Activated T-helper 2 cell treated with anti-CD3 and anti-CD28 coated beads, Interferon-gamma antibody, Interleukin-2, Interleukin-4, amounts not matched to agents 10 μg/mL and 5 μg/mL and 100 μg/mL, durations not matched to agents 14 hours and 24 hours and 36 hours (primary cell): ENCODE data around the gene JMJD7. TPM values are rescaled to one million over a fixed set of nuclear protein-coding genes. Genes with fewer than 3 reads are reported as not detected.

ENCODE experiments used
- DNase-seq: peaks from one replicate; pipeline ENCODE4 v3.0.0; 2021; ENCODE audit warnings: low spot score
- H3K27ac Mint-ChIP-seq: one replicate; pipeline ENCODE4 v1.8.0; 2021; ENCODE audit warnings: mixed read lengths
- H3K27me3 Mint-ChIP-seq: one replicate; pipeline ENCODE4 v1.8.0; 2021; ENCODE audit warnings: low read depth, mixed read lengths
- H3K36me3 Mint-ChIP-seq: one replicate; pipeline ENCODE4 v1.8.0; 2021; ENCODE audit warnings: low read depth, mixed read lengths
- H3K4me1 Mint-ChIP-seq: one replicate; pipeline ENCODE4 v1.8.0; 2021; ENCODE audit warnings: low read depth, mixed read lengths
- H3K4me3 Mint-ChIP-seq: one replicate; pipeline ENCODE4 v1.8.0; 2021; ENCODE audit warnings: low read depth, mild to moderate bottlenecking, moderate library complexity, mixed read lengths
- H3K9me3 Mint-ChIP-seq: one replicate; pipeline ENCODE4 v1.8.0; 2021; ENCODE audit warnings: mixed read lengths
- intact Hi-C: fragments of 100-400 bp; cut with micrococcal nuclease; formaldehyde crosslinking; loops from one replicate; pipeline ENCODE4 v1.15.1; 2023
- total RNA-seq: library from RNA; stranded (reverse); gene quantifications from 2 replicates; pipeline ENCODE4 v1.2.3, GENCODE V29; 2022

The JMJD7 gene
- total RNA-seq, 1 donor from 2014 or later, result 15.7 TPM

DNA sequence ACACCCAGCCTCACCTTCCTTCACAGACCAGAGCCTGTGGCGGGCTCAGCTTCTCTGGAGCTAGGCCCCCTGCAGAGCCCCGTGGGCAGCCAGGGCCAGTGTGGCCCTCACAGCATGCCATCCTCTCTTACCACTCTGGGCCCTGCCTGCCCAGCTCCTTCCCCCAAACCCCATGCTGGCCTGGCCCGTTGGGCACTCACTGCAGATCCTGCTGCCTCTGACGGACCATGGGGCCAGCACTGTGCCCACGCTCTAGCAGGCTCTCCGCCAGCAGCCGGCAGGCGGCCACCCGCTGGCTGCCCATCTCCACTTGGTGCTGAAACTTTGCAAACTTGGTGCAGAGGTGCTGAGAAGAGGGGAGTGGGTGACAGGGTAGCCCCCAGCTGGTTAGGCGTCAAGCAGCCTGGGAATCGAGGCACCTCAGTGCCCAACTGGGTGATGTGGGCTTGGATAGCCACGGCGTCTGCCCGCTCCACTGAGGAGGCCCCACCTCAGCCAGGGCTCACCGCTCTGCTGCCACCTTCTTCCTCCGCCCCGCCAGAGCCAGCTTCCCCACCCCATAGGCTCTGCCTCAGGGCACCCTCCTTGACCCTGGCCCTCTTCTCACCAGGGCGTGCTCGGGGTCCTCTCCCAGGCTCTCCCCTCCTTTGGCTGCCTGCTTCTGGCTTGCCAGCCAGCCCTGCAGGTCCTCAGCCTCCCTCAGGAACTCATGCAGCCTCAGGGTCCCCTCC lies 43.4 kb downstream of the JMJD7 start:
- no peak for DNase-seq
- Mint-ChIP-seq H3K9me3 (no peaks in the 10 kb centered on the region), H3K4me1 (peaks cover 12% of the 10 kb centered on the region), H3K27me3 (no peaks in the 10 kb centered on the region), H3K27ac (peak overlapping the region; percentile 73), H3K4me3 (no peak overlapping the region), H3K36me3 (no peaks in the 10 kb centered on the region)
- intact Hi-C loops, result no loop called here

DNA sequence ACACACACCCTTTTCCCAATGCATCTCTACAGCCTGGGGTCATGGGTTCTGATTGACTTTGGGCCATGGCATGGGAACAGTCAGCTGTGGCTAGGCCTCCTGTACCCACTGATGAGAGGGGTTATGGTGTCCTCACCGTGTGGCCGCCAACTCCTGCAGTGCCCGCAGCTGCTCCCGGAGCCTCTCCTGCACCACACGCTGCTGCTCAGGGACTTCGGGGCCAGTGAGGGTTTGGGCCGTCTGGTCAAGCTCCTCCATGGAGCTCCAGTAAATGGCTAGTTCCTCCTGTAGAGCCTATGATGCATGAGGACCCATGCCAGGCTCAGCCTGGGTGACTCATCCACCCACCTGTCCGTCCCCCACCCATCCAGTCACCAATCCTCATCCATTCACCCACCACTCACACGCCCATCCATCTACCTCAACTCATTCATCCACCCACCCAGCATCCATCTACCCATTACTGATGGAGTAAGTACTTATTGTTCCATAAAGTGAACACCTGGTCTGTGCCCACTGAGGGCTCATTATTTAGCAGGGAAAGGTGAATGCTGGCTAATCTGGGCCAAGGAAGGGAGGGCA lies 44.4 kb downstream of the JMJD7 start:
- Mint-ChIP-seq H3K4me3 (no peak overlapping the region), H3K9me3 (no peaks in the 10 kb centered on the region), H3K36me3 (no peaks in the 10 kb centered on the region), H3K4me1 (peaks cover 12% of the 10 kb centered on the region), H3K27me3 (no peaks in the 10 kb centered on the region), H3K27ac (no peak overlapping the region)
- intact Hi-C loops, result no loop called here
- no peak for DNase-seq

GRCh38 chr15:41873711-41874110 lies 45.8 kb downstream of the JMJD7 start:
- Mint-ChIP-seq H3K27me3 (no peaks in the 10 kb centered on the region), H3K36me3 (no peaks in the 10 kb centered on the region), H3K4me1 (peaks cover 12% of the 10 kb centered on the region), H3K9me3 (no peaks in the 10 kb centered on the region), H3K4me3 (no peak overlapping the region), H3K27ac (no peak overlapping the region)
- intact Hi-C loops, result no loop called here
- DNase-seq, result no peak

DNA sequence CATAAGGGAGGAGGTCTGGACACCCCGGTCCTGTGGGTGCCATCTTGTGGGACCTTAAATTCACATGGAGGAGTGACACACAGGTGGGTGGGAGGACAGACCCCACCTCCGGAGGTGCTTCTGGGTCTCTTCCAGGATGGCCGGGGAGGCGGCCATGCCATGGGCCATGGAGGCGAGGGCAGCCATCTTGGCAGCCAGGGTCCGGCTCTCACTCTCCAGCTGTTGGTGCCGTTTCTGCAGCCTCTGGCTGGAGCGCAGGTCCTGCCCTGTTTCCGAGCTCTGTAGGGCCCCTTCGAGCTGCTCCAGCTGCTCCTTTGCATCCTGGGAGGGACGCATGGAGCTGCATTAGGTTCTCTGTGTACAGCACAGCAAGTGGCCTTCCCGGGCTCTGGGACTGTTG lies 46.8 kb downstream of the JMJD7 start:
- Mint-ChIP-seq H3K27ac (no peak overlapping the region), H3K27me3 (peaks cover 1% of the 10 kb centered on the region), H3K4me1 (peaks cover 12% of the 10 kb centered on the region), H3K4me3 (no peak overlapping the region), H3K36me3 (no peaks in the 10 kb centered on the region), H3K9me3 (no peaks in the 10 kb centered on the region)
- DNase-seq, result no peak
- intact Hi-C loops, result no loop called here

DNA sequence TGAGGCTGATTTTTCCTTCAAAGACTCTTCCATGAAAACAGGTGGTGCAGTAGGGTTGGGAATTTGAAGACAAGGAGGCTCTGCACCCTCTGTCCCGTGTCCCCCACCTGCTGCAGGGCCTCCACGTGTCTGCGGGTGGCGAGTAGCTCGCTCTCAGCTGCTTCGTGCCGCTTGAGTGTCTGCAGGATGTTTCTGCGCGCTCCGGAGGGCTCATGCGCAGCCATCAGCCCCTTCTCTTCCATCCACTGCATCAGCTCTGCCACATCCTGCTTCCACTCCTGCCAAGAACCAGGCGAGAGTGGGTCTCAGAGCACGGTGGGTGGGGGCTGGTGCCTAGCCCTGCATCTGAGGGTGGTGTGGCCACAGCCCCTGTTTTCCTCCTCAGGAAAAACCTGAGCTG lies 48.1 kb downstream of the JMJD7 start:
- DNase-seq, result no peak
- Mint-ChIP-seq H3K36me3 (no peaks in the 10 kb centered on the region), H3K27ac (no peak overlapping the region), H3K9me3 (no peaks in the 10 kb centered on the region), H3K27me3 (peaks cover 8% of the 10 kb centered on the region), H3K4me1 (peaks cover 6% of the 10 kb centered on the region), H3K4me3 (no peak overlapping the region)
- intact Hi-C loops, result no loop called here

DNA sequence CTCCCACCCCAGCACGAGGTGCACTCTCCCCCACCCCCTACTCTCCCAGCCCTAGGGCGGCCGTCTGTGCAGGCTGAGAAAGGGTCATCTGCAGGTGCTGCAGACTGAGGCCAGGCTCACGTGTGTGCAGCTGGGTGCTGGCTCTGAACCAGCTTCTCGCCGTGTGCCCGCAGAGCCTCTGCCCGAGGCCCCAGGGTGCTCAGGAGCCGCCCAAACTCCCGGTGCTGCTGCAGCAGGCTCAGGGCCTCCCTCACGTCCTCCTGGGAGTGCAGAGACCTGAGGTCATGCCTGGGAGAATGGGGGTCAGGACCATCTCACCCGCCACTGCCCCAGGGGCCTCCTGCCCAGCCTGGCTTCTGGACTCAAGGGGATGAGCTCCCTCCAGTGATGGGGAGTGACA lies 48.8 kb downstream of the JMJD7 start:
- H3K27ac Mint-ChIP-seq, result no peak overlapping the region

GRCh38 chr15:41877631-41878354 lies 49.9 kb downstream of the JMJD7 start:
- peaks cover 2% of the 10 kb centered on the region for H3K4me1 Mint-ChIP-seq
- no peaks in the 10 kb centered on the region for H3K36me3 Mint-ChIP-seq
- no peaks in the 10 kb centered on the region for H3K9me3 Mint-ChIP-seq
- intact Hi-C loops, result no loop called here
- no peak overlapping the region for H3K4me3 Mint-ChIP-seq
- H3K27ac Mint-ChIP-seq, result no peak overlapping the region
- peaks cover 16% of the 10 kb centered on the region for H3K27me3 Mint-ChIP-seq
- DNase-seq, result no peak

More for the DNA sequence above, 48.8 kb downstream of the JMJD7 start:
- Mint-ChIP-seq H3K4me3 (no peak overlapping the region), H3K9me3 (no peaks in the 10 kb centered on the region), H3K27me3 (peaks cover 14% of the 10 kb centered on the region), H3K4me1 (peaks cover 6% of the 10 kb centered on the region), H3K36me3 (no peaks in the 10 kb centered on the region)
- DNase-seq, result no peak
- intact Hi-C loops, result no loop called here

DNA sequence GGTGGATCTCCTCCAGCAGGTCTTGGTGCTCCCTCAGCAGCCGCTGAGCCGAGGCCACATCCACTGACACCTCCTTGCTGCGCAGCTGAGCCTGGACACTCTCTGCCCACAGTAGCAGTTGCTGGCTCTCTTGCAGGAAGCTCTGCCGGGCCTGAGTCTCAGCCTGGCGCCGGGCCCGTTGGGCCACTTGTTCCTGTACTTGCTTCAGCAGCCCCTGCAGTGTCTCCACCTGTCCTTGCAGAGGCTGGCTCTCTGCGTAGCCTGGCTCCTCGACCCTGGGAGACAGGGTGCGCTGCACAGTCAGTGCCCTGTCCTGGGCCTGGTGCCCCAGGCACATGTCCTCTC lies 50.4 kb downstream of the JMJD7 start:
- no peaks in the 10 kb centered on the region for H3K9me3 Mint-ChIP-seq
- peaks cover 17% of the 10 kb centered on the region for H3K27me3 Mint-ChIP-seq
- peaks cover 2% of the 10 kb centered on the region for H3K4me1 Mint-ChIP-seq
- no peak for DNase-seq
- no peak overlapping the region for H3K4me3 Mint-ChIP-seq
- no peak overlapping the region for H3K27ac Mint-ChIP-seq
- H3K36me3 Mint-ChIP-seq, result no peaks in the 10 kb centered on the region
- intact Hi-C loops, result no loop called here

DNA sequence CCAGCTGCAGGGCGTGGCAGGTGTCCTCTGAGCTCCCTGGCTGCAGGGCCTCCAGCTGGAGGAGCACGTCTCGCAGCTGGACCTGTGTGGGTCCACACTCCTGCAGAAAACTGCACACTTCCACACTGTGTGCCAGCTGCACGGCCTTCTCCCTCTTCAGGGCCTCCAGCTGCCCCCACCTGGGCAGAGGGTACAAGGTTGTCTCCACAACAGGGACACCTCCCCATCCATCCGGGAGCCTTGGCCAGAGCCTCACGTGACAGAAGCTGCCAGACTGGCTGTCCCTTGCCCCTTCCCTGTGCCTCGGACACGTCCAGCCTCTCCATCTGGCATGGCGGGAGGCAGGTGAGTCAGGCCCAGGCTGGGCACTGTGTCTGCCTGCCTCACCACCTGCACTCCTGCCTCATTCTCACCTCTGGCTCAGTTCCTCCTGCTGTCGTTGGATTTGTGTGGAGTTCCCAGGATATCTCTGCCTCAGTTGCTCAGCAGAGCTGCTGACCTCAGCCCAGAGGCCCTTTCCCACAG lies 51.5 kb downstream of the JMJD7 start:
- Mint-ChIP-seq H3K9me3 (no peaks in the 10 kb centered on the region), H3K27me3 (peaks cover 19% of the 10 kb centered on the region), H3K4me3 (no peak overlapping the region), H3K4me1 (peaks cover 2% of the 10 kb centered on the region), H3K36me3 (no peaks in the 10 kb centered on the region), H3K27ac (no peak overlapping the region)
- DNase-seq, result no peak
- intact Hi-C loops, result no loop called here

- DNase-seq, result no peak
- Mint-ChIP-seq H3K27ac (no peak overlapping the region), H3K27me3 (peaks cover 19% of the 10 kb centered on the region), H3K4me1 (peaks cover 2% of the 10 kb centered on the region), H3K9me3 (no peaks in the 10 kb centered on the region), H3K36me3 (no peaks in the 10 kb centered on the region), H3K4me3 (no peak overlapping the region)
- intact Hi-C loops, result no loop called here
These were observed 52.4 kb downstream of the JMJD7 start for GRCh38 chr15:41880156-41880877.

GRCh38 chr15:41881086-41881485 lies 53.2 kb downstream of the JMJD7 start:
- H3K27ac Mint-ChIP-seq, result no peak overlapping the region
- no peaks in the 10 kb centered on the region for H3K36me3 Mint-ChIP-seq
- peaks cover 4% of the 10 kb centered on the region for H3K4me1 Mint-ChIP-seq
- no peak overlapping the region for H3K4me3 Mint-ChIP-seq
- H3K27me3 Mint-ChIP-seq, result peaks cover 19% of the 10 kb centered on the region
- no peaks in the 10 kb centered on the region for H3K9me3 Mint-ChIP-seq
- DNase-seq, result no peak
- intact Hi-C loops, result no loop called here

- Mint-ChIP-seq H3K9me3 (no peaks in the 10 kb centered on the region), H3K4me1 (peaks cover 4% of the 10 kb centered on the region), H3K27ac (no peak overlapping the region), H3K36me3 (no peaks in the 10 kb centered on the region), H3K27me3 (peaks cover 19% of the 10 kb centered on the region), H3K4me3 (no peak overlapping the region)
- intact Hi-C loops, result no loop called here
- DNase-seq, result no peak
These were observed 53.6 kb downstream of the JMJD7 start for GRCh38 chr15:41881550-41881919.
